SKM-1 (cell line): ENCODE results near the gene MPST.

Experiments used
- DNase-seq: peaks from one replicate; lab custom pipeline; 2025; ENCODE audit not compliant: unreplicated experiment; lab: John Stamatoyannopoulos, UW

Gene MPST

DNA sequence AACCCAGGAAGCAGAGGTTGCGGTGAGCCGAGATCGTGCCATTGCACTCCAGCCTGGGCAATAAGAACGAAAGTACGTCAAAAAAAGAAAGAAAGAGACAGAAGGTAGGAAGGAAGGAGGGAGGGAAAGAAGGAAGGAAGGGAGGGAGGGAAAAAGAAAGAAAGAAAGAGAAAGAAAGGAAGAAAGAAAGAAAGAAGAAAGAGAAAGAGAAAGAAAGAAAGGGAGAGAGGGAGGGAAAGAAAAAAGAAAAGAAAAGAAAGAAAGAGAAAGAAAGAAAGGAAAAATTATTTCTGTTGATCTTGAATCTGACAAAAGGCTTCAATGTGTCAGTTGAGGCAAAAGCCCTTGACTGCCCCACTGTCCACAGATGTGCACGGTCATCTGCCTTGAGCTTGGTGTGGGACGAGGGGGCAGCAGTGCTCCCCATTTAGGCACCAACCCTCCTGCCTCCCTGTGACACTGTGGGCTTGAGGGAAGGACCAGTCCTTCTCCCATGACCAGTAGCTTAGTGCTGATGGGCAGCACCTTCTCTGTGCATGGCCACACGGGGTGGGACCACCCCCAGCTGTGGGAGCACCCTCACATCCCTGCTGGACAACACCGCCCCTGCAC, 56.4 kb downstream of the MPST start:
- DNase-seq: no peak

DNA sequence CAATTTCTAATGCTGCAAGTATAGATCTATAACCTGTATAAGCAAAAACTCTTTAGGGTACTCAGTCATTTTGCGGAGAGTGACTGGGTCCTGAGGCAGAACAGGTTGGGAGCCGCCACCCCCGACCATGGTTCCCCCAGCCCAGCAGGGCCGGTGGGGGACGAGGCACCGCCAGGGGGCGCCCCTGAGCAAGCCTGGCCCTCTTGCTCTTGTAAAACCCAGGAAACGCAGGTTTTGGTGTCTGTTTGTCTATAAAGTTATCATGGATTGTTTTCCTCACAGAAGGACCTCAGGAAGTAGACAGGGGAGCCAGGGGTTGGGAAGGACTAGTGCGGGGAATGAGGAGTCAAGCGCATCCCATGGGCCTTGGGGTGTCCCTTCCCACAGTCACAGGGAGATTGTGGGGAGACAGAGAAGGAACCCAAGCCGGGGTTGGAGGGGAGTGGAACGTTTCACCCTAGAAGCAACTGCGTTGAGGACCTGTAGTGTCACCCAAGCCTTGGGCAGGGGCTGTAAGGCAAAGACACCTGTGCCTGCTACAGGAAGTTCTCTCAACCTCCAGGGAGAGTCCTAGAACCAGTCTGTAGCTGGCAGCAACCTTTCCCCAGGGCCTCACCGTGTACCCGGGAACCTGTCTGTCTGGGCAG, 58.4 kb downstream of the MPST start:
- peak; percentile 26 for DNase-seq

DNA sequence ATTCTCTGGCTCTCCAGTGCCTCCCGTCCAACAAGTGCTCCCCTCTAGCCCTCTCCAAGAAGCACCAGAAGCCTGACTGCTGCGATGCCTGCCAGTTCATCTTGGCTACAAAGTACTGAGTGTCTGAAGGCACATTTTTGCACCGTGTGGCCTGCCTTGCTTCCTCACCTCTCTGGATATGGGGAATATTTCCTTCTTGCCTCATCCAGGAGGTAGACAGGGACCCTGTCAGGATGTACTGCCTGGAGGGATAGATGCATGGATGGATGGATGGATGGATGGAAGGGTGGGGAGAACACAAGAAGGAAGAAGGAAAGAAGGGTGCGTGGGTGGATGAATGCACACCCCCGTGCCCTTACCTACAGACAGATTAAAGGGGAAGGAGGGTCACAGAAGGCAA, 59.6 kb downstream of the MPST start:
- no peak for DNase-seq
